ENCODE measurements around the gene ZNF296. TPM values are rescaled to one million over a fixed set of nuclear protein-coding genes. Genes with fewer than 3 reads are reported as not detected.

Gene ZNF296
- polyA plus RNA-seq, 1 donor (not counting 4 experiments of a cell fraction or from before 2014, with no cell fraction given) = 0.25 TPM

DNA sequence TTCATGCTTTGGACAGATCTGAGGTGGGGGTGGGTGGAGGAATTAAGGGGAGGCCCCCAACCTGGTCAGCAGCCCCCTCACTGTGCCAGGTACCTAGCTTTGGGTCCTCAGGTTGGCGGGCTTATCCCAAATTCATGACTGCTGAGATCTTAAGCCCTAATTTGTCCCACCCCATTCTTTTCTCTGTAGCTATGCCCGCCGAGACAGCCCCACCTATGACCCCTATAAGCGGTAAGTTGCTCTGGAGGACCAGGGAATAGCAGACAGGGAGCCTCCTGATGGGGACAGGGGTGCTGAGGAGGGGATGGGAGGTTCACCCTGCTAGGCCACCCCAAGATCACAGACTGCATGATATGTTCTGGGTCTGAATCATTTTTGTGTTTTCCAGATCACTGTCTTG, 14.3 kb downstream of the ZNF296 start:
- Histone ChIP-seq H4K20me1 (ENCODE audit: control insufficient read depth, extremely low read depth, insufficient read depth, low read length) (peaks cover 11% of the 10 kb centered on the region), H3K4me2 (ENCODE audit: control insufficient read depth, extremely low read depth, insufficient read depth, low read depth, low read length) (no peak overlapping the region), H3K79me2 (ENCODE audit: control insufficient read depth, insufficient read depth, low read length) (peaks cover 2% of the 10 kb centered on the region), H3K9me1 (ENCODE audit: control insufficient read depth, extremely low read depth, insufficient read depth, low read length) (no peaks in the 10 kb centered on the region), H3K4me1 (ENCODE audit: control insufficient read depth, extremely low read depth, insufficient read depth, low read length) (no peaks in the 10 kb centered on the region), H3K9ac (ENCODE audit: control insufficient read depth, extremely low read depth, insufficient read depth, low read length) (no peak overlapping the region), H3K27ac (ENCODE audit: control insufficient read depth, insufficient read depth, low read length) (no peak overlapping the region), H3K9me3 (ENCODE audit: control insufficient read depth, low read depth, low read length) (no peaks in the 10 kb centered on the region), H2AFZ (ENCODE audit: control insufficient read depth, low read length) (no peak overlapping the region), H3K4me3 (ENCODE audit: control insufficient read depth in 2 of 3, extremely low read depth in 1 of 3, insufficient read depth in 2 of 3, low read depth in 1 of 3, low read length in 3 of 3) (no peak overlapping the region), H3K27me3 (ENCODE audit: control insufficient read depth, extremely low read depth, insufficient read depth, low read length) (no peaks in the 10 kb centered on the region), H3K36me3 (ENCODE audit: control insufficient read depth in 2 of 2, extremely low read depth in 1 of 2, insufficient read depth in 2 of 2, low read length in 2 of 2) (peaks cover 48 to 49% of the 10 kb centered on the region in 2 experiments)
- DNase-seq (ENCODE audit: low read depth, low spot score) = no peak
- FAIRE-seq = no peak
- no peak for TF ChIP-seq EZH2 (IDR thresholded peaks at IDR 0.05; ENCODE audit: low read length)
- dilution Hi-C loops (cut with MboI; ENCODE audit: extremely low pct_ligation_motif_present, low sequenced_read_pairs) = no loop called here

DNA sequence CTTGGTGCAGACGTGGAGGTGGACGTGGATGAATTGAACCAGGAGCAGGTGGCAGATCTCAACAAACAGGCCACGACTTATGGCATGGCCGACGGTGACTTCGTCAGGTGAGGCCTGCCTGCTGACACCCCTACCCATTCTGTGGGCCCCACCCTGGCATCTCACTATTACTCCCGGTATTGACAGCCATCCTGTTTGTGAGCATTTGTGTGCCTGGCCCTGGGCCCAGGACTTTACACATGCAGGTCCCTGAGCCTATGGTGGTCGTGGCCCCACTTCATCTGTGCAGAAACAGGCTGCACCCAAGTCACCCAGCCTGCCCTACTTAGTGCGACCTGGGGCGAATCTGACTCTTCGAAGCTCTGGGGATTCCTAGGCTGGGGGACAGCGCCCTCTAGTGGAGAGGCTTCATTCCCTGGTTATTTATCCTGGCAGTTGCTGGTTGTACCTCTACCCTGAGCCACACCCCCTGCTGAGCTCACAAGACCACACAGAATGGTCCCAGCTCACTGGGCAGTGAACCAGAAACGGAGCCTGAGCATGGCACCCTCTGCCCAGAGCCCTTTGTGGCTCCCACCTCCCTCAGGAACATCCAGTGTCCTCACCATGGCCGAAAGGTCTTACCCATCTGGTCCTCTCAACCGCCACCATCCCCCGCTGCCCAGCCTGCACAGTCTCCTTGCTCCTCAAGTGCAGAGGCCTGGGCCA, 16.9 kb downstream of the ZNF296 start:
- dilution Hi-C loops (cut with MboI; ENCODE audit: extremely low pct_ligation_motif_present, low sequenced_read_pairs) = no loop called here
- Histone ChIP-seq H3K27me3 (ENCODE audit: control insufficient read depth, extremely low read depth, insufficient read depth, low read length) (no peaks in the 10 kb centered on the region), H3K4me1 (ENCODE audit: control insufficient read depth, extremely low read depth, insufficient read depth, low read length) (no peaks in the 10 kb centered on the region), H3K9ac (ENCODE audit: control insufficient read depth, extremely low read depth, insufficient read depth, low read length) (no peak overlapping the region), H3K9me3 (ENCODE audit: control insufficient read depth, low read depth, low read length) (no peaks in the 10 kb centered on the region), H3K27ac (ENCODE audit: control insufficient read depth, insufficient read depth, low read length) (no peak overlapping the region), H3K36me3 (ENCODE audit: control insufficient read depth in 2 of 2, extremely low read depth in 1 of 2, insufficient read depth in 2 of 2, low read length in 2 of 2) (peaks cover 48 to 49% of the 10 kb centered on the region in 2 experiments), H4K20me1 (ENCODE audit: control insufficient read depth, extremely low read depth, insufficient read depth, low read length) (peaks cover 11% of the 10 kb centered on the region), H3K4me2 (ENCODE audit: control insufficient read depth, extremely low read depth, insufficient read depth, low read depth, low read length) (no peak overlapping the region), H2AFZ (ENCODE audit: control insufficient read depth, low read length) (no peak overlapping the region), H3K9me1 (ENCODE audit: control insufficient read depth, extremely low read depth, insufficient read depth, low read length) (no peaks in the 10 kb centered on the region), H3K4me3 (ENCODE audit: control insufficient read depth in 2 of 3, extremely low read depth in 1 of 3, insufficient read depth in 2 of 3, low read depth in 1 of 3, low read length in 3 of 3) (no peak overlapping the region), H3K79me2 (ENCODE audit: control insufficient read depth, insufficient read depth, low read length) (no peaks in the 10 kb centered on the region)
- FAIRE-seq (peak; percentile 85), DNase-seq (ENCODE audit: low read depth, low spot score) (no peak)
- TF ChIP-seq, protein P1, sequence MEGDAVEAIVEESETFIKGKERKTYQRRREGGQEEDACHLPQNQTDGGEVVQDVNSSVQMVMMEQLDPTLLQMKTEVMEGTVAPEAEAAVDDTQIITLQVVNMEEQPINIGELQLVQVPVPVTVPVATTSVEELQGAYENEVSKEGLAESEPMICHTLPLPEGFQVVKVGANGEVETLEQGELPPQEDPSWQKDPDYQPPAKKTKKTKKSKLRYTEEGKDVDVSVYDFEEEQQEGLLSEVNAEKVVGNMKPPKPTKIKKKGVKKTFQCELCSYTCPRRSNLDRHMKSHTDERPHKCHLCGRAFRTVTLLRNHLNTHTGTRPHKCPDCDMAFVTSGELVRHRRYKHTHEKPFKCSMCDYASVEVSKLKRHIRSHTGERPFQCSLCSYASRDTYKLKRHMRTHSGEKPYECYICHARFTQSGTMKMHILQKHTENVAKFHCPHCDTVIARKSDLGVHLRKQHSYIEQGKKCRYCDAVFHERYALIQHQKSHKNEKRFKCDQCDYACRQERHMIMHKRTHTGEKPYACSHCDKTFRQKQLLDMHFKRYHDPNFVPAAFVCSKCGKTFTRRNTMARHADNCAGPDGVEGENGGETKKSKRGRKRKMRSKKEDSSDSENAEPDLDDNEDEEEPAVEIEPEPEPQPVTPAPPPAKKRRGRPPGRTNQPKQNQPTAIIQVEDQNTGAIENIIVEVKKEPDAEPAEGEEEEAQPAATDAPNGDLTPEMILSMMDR (optimal IDR thresholded peaks at IDR 0.05 in 1 of 3, IDR thresholded peaks at IDR 0.05 in 1 of 3, conservative IDR thresholded peaks at IDR 0.05 in 1 of 3; ENCODE audit: extremely low read depth in 1 of 3, insufficient read depth in 2 of 3, low read length in 3 of 3) = peak; percentile 90 to 96 (median 93)
- TF ChIP-seq EZH2 (IDR thresholded peaks at IDR 0.05; ENCODE audit: low read length) = no peak

All from keratinocyte (primary cell).